OCI-LY7 (cell line): Measurements from ENCODE around the gene NEO1.
A peak's percentile ranks its signal among the peaks of the same experiment; 100 is the strongest.

Experiments used
- EZH2phosphoT487 ChIP-seq: fragments of 200-600 bp; sonication (generic); IDR thresholded peaks from 2 replicates; pipeline ENCODE4 v1.6.1; 2018; ENCODE audit warnings: low read depth, borderline replicate concordance, mild to moderate bottlenecking, mixed run types, antibody characterized with exemption, low read length, moderate library complexity, mixed read lengths
- TF ChIP-seq, protein P1 (sequence below): fragments of 200-600 bp; sonication (generic); conservative IDR thresholded peaks from 2 replicates; pipeline ENCODE4 v1.5.1; 2014; ENCODE audit warnings: mild to moderate bottlenecking, antibody characterized with exemption, low read length, moderate library complexity, mixed read lengths

DNA sequence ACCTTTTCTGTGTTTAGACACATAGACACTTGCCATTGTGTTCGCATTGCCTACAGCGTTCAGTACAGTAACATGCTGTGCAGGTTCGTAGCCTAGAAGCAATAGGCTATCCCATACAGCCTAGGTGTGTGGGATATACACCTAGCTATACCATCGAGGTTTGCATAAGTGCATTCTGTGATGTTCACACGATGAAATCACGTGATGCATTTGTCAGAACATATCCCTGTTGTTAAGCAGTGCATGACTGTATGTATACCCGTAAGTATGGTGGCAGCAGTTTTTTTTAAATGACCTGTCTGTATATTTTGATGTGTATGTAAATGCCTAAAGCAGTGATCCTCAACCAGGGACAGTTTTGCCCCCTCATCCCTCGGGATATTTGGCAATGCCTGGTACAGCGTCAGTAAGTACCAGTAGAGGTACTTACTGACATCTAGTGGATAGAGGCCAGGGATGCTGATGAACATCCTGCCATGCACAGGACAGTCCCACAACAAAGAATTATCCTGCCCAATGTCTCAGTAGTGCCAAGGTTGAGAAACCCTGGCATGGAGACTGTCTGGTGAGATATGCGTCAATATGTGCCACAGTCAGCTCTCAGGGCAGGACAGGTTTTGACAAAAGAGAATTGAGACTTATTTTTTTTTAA, 187.4 kb downstream of the NEO1 start:
- TF ChIP-seq, protein P1, sequence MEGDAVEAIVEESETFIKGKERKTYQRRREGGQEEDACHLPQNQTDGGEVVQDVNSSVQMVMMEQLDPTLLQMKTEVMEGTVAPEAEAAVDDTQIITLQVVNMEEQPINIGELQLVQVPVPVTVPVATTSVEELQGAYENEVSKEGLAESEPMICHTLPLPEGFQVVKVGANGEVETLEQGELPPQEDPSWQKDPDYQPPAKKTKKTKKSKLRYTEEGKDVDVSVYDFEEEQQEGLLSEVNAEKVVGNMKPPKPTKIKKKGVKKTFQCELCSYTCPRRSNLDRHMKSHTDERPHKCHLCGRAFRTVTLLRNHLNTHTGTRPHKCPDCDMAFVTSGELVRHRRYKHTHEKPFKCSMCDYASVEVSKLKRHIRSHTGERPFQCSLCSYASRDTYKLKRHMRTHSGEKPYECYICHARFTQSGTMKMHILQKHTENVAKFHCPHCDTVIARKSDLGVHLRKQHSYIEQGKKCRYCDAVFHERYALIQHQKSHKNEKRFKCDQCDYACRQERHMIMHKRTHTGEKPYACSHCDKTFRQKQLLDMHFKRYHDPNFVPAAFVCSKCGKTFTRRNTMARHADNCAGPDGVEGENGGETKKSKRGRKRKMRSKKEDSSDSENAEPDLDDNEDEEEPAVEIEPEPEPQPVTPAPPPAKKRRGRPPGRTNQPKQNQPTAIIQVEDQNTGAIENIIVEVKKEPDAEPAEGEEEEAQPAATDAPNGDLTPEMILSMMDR: peak; percentile 45; the same call in 1 of the 2 replicates
- TF ChIP-seq EZH2phosphoT487: no peak
